GM21529 (cell line): ENCODE data around the gene PDILT.

Experiments used
- ATAC-seq: cut with Tn5 transposase; IDR thresholded peaks from one replicate; pipeline ENCODE4 v1.9.1; 2021; ENCODE audit not compliant: unreplicated experiment

PDILT gene

GRCh38 chr16:20402651-20403050 lies 1.9 kb downstream of the PDILT start:
- ATAC-seq: no peak

- no peak for ATAC-seq
Measured at GRCh38 chr16:20401475-20402016, 3.0 kb downstream of the PDILT start.

GRCh38 chr16:20401066-20401465 lies 3.5 kb downstream of the PDILT start:
- ATAC-seq: no peak

- ATAC-seq: no peak
Measured at GRCh38 chr16:20399185-20399584, 5.4 kb downstream of the PDILT start.

- ATAC-seq: no peak
Measured at GRCh38 chr16:20398603-20399002, 5.9 kb downstream of the PDILT start.

- no peak for ATAC-seq
Measured at GRCh38 chr16:20397468-20398074, 7.0 kb downstream of the PDILT start.

- no peak for ATAC-seq
Measured at GRCh38 chr16:20396846-20397467, 7.6 kb downstream of the PDILT start.

GRCh38 chr16:20395946-20396345 lies 8.6 kb downstream of the PDILT start:
- no peak for ATAC-seq

- no peak for ATAC-seq
Measured at GRCh38 chr16:20393801-20394577, 10.5 kb downstream of the PDILT start.

- ATAC-seq: no peak
Measured at GRCh38 chr16:20391045-20391444, 13.5 kb downstream of the PDILT start.

GRCh38 chr16:20388854-20389253 lies 15.7 kb downstream of the PDILT start:
- no peak for ATAC-seq

- no peak for ATAC-seq
Measured at GRCh38 chr16:20387978-20388377, 16.6 kb downstream of the PDILT start.

- no peak for ATAC-seq
Measured at GRCh38 chr16:20385844-20386832, 18.4 kb downstream of the PDILT start.

GRCh38 chr16:20383106-20384029 lies 21.2 kb downstream of the PDILT start:
- ATAC-seq: no peak

GRCh38 chr16:20382202-20382948 lies 22.2 kb downstream of the PDILT start:
- no peak for ATAC-seq

- ATAC-seq: no peak
Measured at GRCh38 chr16:20380782-20381181, 23.8 kb downstream of the PDILT start.

- ATAC-seq: no peak
Measured at GRCh38 chr16:20377181-20377580, 27.4 kb downstream of the PDILT start.

GRCh38 chr16:20372701-20373100 lies 31.8 kb downstream of the PDILT start:
- no peak for ATAC-seq

GRCh38 chr16:20369452-20370054 lies 35.0 kb downstream of the PDILT start:
- no peak for ATAC-seq
